NCI-H524 treated with DMSO at 0.1 percent for 48 hours (cell line): ENCODE data around the gene C1orf35.
A peak's percentile ranks its signal among the peaks of the same experiment; 100 is the strongest.

Experiments
- DNase-seq: peaks from one replicate; lab custom pipeline; 2025; lab: John Stamatoyannopoulos, UW

C1orf35 gene

DNA sequence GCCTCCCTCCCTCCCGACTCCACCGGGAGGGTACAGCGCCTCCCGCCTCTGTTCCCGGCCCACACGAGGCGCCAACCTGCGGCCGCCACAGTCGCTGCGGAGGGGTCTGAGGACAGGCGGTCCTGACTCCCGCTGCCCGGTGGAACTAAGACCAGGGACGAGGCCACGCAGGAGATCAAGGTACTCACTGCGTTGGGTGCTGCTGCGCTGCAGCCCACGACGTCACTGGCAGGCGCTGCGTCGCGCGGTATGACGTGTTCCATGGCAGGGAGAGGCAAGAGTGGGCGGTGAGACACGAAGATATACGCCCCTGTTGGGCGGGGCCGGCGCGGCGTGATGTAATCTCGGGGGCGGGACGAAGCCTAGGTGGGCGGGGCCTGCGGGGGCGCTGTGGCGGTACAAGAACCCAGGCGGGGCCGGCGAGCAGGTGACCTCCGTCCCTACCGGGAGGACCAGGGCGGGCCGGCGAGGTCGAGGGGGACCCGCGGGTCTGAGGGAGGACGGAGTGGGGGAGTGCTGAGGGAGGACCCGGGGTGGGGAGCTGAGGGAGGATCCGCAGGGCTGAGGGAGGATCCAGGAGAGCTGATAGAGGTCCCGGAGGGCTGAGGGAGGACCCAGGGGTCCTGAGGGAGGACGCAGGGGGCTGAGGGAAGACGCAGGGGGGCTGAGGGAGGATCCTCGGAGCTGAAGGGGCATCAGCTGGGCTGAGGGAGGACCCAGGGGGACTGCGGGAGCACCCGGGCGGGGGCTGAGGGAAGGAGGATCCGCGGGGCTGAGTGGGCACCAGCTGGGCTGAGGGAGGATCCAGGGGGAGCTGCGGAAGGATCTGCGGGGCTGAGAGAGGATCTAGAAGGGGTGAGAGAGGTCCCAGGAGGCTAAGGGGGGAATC is 6.2 kb upstream of the C1orf35 start, which contains the start of gene MRPL55:
Gene MRPL55 (minus strand): TSS at position 227 of the 889 bp plus-strand sequence. CDS start 1,039 bp downstream, outside the sequence.
- DNase-seq: peak; percentile 62

DNA sequence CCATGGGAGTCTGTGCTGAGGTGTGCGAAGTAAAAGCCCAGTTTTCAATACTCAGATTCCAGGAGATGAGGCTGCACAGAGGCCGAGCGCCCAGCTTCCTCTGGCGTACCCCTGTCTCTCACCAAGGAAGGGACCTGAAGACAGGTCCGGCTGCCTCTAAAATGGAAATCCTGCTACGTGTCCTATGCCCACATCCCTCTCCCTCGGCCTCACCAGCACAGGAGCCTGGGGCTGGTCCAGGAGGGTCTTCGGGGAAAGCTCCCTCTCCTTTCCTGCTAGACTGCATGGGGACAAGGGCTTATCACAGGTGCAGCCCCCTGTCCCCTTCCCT is 5.6 kb upstream of the C1orf35 start:
- DNase-seq: no peak

DNA sequence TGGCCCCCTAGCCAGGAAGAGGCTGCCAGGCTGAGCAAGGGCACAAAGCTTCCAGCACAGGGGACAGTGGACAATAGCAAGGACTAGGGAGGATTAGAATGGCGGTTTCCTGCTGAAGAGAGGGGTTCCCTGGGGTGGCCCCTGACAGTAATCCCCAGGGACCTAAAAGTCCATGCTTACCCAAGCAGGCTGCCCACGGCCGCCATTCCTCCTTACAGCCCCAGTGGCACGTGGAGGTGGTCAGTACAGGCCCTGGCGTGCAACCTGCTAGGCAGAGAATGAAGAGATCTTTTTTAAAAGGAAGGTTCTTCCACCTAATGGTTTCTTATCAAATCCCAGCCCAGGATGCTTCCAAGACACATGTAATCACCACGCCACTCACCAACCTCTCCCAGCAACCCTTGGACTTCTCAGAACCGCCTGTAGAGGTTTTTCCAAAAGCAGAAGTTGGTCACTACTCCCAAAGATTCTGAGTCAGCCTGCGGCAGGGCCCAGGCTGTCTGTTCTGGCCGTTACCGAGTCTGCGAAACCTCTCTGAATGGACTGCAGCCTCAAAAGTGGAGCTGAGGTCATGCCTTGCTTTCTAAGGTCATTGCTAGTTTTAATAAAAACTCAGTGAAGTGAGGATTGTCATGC is 5.0 kb upstream of the C1orf35 start:
- DNase-seq: no peak

DNA sequence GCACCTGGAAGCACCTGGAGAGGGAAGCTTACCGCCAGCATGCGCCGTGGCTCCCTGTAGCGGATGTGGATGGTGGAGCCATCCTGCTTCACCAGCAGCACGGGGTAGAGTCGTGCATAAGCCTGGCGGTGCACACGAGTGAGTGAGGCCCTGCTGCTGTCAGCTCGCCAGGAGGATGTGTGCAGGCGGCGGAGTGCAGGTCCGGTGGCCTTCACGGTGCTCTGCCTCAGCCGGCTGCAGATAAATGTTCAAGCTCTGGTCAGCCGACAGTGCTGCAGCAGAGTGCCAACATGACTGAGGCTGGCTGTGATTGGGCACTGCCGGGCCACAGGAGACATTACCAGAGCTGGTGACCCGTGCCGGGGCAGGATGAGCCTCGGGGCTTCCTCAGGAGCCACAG is 4.5 kb upstream of the C1orf35 start:
- DNase-seq: no peak

DNA sequence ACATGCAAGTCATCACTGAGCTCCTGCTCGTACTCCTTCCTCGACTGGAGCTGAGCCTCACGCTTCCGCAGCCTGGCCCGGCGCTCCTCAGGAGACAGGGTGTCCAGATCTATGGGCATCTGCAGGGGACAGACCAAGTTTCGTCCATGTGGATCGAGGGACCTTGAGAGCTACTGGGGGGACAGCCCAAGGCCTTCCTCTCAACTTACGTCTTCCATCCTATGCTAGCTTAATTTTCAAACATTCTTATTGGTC is 3.6 kb upstream of the C1orf35 start:
- DNase-seq: no peak

DNA sequence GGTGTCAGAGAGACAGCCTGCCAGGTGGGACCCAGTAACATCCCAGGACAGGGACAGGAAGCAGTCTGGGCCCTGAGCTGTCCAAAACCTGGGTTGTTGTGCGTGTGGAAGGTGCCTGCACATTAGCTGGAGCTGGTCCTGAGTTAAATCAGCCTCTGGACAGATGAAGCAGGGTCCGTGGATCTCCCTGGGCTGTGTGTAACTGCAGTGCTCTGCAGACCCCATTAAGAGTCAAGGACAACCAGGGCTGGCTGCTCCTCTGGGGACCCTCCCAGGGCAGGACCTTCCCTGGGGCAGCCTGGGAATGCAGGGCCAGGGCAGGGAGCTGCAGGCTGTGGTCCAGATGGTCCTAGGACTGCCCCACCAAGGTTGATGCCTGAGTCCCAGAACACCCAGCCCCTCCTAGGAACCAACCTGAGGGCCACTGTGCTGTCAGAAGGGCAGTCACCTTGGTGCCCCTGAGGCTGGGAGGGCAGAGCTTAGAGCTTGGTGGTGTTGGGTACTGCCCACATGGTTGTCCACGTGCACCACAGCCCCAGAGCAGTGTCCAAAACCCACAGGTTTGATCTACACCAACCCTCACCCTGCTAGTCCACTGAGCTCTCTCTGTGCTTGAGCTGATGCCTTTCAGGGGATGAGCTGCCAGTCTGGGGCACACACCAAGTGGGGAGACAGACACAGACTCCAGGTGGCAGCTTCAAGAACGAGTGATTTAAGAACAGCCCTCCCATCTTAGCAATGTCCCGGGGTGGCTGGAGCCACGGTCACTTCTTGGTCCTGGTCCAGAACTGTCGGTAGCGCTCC is 3.1 kb upstream of the C1orf35 start:
- DNase-seq: no peak

DNA sequence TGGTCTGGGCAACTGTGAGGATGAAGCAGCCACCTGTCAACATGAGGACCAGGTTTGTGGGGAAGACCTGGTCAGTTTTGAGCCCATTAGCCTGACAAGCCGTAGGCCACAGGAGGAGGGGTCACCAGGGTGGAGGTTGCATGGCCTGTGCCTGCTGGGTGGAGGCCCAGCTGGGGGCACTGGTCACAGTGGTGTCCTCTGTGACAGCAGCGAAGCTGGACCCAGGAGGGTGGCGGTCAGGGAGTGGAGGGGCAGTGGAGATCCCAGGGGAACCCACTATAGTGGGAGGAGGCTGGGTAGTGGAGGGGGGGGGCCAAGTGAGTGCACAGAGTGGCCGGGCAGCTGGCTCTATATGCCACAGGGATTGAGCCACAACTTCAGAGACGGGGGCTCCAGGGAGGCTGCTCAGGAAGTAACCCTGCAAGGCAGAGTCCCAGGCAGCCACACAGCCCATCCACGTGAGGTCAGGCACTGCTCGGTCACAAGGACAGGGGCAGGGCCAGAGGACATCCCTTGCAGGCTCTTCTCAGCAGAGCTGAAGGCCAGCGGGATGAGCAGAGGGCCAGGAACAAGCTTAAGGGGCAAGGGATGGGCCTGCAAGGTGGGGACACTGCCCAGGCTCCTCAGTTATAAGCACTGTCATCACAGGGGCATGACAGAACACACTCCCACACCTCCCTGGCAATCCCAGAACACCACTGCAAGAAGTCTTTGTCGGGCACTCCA is 2.3 kb upstream of the C1orf35 start:
- no peak for DNase-seq

DNA sequence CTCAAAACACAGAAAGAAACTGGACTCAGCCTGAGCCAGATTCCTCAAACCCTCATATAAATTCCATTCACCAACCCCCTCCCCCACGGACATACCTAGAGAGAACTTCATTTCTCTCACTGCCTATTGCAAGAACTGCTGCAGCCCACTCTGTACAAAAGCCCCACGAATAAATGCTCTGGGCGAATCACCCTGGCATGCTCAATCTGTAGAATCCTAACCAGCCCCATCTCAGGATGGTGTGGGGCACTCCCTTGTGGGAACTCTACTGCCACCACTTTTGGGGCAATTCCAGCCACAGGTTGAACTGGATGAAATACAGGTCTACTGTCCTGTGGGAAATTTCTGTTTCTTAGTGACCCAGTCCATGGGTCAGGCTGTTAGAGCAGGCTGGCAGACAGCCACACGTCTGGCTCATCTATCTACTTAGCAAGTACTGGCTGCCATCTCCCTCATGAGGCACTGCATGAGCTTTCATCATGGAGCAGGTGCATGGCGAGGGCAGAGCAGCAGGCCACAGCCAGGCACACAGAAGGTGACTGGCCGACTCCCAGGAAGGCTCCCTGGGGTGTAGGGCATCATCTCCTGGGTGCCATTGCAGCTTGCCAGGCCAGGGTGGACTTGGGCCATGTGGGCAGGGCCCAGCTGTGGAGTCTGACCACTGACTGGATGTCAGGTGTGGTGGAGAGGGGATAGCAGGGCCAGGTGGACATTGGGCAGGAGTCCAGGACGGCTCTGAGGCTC is 1.6 kb upstream of the C1orf35 start:
- DNase-seq: no peak

DNA sequence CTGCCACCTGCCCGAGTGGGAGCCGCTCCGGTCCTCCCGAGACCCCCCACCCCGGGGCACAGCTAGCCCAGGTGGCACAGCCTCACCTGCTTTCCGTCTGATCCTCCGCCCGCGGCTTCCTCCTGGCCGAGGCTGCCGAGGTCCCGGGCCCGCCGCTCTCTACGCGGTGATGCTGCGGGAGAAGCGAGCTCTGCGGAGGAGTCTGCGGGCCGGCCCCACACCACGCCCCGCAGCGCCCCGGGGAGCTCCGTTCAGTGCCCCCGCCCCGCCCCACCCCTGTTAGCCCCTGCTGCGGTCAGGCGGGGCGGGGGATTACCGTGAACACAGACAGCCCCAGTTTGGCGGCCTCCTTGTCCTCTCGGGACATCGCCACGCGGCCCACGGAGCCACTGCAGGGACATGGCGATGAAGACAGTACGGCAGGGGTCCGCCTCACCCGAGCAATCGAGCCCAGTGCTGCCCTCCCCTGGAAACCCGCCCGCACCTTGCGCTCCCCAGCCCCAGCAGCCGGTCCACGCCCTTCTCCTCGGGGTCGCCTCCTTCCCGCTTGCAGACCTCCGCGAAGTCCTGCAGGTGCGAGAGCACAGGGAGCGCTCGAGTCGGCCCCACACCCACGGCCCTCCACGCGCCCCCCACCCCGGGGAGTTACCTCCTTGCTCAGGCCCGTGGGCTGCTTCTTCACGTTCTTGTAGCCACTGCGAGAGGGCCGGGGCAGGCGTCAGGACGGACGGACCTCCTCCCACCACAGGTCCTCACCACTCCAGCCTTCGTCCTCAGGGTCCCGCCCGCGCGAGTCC is 933 bp downstream of the C1orf35 start:
- no peak for DNase-seq

DNA sequence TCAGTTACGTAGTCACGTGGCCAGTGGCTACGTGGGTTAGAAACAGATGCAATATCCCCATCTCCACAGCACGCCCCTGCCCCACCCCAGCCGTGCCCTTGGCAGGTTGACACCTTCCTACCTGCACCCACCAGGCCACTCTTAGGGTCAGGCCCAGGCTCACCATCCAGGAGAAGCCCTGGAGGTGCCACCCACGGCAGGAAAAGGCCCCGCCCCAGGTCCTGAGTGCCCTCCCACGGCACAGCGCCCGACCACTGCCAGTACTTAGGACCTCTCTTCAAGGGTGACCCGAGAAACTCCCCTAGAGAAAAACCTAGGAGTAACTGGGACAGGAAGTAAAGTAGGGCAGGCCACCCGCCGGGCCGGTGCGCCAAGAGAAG is 1.5 kb downstream of the C1orf35 start:
- no peak for DNase-seq

DNA sequence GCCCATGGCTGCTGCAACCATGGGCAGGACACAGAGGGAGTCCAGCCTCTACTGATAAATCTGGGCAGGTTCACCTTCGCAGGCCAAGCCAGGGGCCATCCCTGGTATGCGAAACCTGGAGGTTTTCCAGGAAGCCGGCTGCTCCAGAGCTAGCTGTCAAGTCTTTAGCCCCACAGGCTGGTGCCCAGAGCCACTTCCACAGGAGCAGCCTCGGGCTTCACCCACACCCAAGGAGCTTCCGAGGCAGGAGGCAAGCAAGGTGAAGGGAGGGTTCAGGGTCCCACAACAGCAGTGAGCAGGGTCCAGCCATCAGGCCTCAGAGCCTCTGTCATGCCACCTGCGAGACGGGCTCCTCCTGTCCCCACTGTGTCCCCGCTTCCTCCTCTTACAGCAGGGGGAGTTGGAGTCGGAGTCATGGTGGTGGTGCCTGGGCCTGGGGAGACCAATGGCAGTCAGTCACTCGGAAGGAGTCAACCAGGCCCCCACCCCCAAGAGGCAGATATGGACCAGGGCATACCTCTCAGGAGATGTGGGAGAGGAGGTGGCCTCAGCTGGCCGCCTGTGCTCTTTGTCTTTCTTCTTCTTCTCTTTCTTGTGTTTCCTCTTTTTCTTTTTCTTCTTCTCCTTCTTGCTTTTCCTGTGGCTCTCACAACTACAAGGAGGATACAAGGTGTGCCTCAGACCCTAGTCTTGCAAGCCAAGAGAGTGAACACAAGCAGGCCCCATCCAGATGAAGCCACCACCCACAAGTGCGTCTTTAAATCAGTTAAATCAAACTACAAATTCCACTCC is 2.1 kb downstream of the C1orf35 start:
- DNase-seq: no peak

DNA sequence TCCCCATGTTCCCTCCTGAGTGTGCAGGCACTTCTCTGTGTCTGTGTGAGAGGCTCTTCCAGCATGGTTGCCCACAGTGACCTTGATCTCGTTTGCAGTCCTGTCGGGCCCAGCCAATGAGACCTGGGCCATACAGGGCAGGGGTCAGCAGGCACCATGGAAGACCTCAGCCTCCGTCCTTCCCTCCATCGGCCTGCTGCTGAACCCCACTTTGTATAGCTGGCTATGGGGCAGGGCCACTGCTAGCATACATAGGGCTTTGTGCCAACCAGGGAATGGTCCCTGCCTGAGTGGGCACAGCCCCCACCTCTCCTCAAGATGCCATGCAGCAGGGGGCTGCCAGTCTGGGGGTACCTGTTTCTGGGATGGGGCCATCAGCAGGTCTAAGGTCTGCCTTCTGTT is 3.8 kb downstream of the C1orf35 start:
- no peak for DNase-seq

DNA sequence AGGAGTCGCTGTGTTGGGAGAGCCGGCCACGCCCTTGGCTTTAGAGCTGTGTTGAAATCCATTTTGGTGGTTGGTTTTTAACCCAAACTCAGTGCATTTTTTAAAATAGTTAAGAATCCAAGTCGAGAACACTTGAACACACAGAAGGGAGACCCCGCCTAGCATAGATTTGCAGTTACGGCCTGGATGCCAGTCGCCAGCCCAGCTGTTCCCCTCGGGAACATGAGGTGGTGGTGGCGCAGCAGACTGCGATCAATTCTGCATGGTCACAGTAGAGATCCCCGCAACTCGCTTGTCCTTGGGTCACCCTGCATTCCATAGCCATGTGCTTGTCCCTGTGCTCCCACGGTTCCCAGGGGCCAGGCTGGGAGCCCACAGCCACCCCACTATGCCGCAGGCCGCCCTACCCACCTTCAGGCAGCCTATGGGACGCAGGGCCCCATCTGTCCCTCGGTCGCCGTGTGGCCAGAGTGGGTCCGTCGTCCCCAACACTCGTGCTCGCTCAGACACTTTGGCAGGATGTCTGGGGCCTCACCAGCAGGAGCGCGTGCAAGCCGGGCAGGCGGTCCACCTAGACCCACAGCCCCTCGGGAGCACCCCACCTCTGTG is 4.7 kb downstream of the C1orf35 start:
- no peak for DNase-seq

DNA sequence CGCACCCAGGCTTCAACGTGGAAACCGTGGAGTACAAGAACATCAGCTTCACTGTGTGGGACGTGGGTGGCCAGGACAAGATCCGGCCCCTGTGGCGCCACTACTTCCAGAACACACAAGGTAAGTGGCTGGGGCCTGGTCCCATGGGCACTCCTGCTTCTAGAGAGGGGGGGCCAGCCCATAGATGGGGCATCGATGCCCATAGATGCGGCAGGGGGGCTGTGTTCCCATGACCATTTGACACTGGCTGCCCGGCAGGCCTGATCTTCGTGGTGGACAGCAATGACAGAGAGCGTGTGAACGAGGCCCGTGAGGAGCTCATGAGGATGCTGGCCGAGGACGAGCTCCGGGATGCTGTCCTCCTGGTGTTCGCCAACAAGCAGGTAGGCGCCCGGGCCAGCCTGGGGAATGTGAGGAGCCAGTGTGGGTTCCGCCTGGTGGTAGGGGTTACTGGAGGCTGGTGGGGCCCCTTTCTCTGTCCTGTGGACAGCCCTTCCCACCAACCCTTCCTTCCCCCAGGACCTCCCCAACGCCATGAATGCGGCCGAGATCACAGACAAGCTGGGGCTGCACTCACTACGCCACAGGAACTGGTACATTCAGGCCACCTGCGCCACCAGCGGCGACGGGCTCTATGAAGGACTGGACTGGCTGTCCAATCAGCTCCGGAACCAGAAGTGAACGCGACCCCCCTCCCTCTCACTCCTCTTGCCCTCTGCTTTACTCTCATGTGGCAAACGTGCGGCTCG is 5.6 kb downstream of the C1orf35 start:
- DNase-seq: no peak

DNA sequence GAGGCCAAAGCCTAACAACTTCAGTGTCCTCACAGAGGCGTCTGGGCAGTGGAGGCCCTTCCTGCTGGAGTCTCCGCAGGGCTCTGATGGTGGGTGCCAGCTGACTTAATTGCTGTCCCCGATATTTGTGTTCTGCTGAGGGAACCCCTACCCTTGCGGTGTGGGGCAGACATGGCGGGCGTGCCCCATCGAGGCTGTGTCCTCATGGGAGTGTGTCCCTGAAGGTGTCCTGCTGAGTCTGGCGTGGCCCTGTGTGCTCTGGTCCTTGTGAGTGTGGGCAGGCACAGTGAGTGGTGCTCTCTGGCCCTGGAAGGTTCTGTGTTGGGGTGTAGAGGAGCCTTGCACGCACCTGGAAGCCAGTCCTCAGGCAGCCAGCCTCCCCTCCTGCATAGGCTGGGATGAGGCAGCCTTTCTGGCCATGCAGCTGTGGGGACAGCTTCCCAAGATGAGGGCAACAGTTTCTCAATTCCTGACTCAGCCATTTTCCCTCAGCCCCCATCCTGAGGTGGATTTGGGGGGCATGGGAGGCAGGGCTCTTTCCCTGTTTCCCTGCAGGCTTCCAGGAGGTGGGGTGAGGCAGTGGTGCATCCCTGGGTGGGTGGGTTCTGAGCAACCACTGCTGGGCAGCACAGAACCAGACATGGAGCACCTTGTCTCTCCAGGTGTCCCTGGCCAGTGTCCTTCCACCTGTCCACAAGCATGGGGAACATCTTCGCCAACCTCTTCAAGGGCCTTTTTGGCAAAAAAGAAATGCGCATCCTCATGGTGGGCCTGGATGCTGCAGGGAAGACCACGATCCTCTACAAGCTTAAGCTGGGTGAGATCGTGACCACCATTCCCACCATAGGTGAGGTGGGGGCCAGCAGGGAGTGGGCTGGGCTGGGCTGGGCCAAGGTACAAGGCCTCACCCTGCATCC is 6.5 kb downstream of the C1orf35 start:
- no peak for DNase-seq

DNA sequence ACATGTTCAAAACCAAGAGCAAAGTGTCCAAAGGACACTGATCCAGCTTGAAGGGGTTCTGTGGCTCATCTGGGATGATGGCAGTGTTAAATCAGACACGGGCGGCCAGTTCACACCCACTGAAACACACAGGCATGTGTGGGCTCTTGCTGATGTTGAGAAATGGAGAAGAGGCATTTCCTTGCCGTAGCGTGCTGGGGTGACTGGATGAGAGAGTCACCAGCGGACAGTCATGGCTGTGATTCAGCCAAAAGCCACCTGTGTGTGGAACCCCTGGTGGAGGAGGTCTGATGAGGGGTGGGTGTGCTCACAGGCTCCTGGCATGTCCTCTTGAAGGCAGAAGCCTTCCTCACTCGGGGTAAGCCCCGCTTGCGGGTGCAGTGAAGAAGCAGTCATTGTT is 7.2 kb downstream of the C1orf35 start:
- no peak for DNase-seq

DNA sequence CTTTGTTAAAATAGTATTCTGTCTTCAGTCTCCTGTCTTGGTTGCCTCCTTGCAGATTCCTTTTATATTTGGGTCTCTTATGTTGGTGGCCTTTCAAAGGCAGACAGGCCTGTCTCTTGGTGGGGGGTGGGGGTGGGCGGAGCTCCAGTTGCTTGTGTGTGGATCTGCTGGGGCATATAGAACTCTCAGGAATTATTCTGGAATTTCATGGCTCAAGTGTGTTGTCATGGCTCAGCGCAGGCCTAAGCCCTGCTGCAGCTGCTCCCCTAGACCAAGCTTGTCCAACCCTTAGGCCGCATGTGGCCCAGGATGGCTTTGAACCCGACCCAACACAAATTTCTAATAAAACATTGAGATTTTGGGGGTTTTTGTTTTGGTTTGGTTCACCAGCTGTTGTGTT is 8.0 kb downstream of the C1orf35 start:
- DNase-seq: no peak
